ENCODE measurements around the gene PRR36.

GRCh38 chr19:7913652-7914051, 39.5 kb upstream of the PRR36 start:
- TF ChIP-seq POLR2A (IDR thresholded peaks at IDR 0.05) = no peak
- TF ChIP-seq, protein P1, sequence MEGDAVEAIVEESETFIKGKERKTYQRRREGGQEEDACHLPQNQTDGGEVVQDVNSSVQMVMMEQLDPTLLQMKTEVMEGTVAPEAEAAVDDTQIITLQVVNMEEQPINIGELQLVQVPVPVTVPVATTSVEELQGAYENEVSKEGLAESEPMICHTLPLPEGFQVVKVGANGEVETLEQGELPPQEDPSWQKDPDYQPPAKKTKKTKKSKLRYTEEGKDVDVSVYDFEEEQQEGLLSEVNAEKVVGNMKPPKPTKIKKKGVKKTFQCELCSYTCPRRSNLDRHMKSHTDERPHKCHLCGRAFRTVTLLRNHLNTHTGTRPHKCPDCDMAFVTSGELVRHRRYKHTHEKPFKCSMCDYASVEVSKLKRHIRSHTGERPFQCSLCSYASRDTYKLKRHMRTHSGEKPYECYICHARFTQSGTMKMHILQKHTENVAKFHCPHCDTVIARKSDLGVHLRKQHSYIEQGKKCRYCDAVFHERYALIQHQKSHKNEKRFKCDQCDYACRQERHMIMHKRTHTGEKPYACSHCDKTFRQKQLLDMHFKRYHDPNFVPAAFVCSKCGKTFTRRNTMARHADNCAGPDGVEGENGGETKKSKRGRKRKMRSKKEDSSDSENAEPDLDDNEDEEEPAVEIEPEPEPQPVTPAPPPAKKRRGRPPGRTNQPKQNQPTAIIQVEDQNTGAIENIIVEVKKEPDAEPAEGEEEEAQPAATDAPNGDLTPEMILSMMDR (IDR thresholded peaks at IDR 0.05) = no peak
